HG02678 (cell line): Measurements from ENCODE around the gene MTTP.

Source experiments
- ATAC-seq: cut with Tn5 transposase; IDR thresholded peaks from one replicate; pipeline ENCODE4 v1.9.1; 2021; ENCODE audit warnings: mild to moderate bottlenecking, moderate library complexity; ENCODE audit not compliant: unreplicated experiment

The MTTP gene

DNA sequence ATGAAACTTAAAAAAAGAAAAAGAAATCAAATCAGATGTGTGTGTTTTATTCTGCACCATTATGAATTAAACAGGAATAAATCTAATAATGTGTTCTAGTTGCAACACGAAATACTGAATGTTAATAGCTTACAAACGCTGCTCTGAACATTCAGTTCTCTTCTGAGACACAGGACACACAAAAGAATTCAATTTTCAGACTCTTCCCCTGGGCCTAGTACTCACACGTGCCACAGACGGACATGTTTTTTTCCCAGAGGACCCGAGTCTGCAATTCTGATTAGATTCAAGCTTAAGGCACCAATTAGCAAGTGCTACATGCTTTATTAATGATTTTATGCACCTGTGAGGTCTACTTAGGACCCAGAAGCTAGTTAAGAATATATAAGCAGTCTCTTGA is 62.5 kb downstream of the MTTP start:
- no peak for ATAC-seq

- no peak for ATAC-seq
Measured at GRCh38 chr4:99640676-99641075, 66.1 kb downstream of the MTTP start.

DNA sequence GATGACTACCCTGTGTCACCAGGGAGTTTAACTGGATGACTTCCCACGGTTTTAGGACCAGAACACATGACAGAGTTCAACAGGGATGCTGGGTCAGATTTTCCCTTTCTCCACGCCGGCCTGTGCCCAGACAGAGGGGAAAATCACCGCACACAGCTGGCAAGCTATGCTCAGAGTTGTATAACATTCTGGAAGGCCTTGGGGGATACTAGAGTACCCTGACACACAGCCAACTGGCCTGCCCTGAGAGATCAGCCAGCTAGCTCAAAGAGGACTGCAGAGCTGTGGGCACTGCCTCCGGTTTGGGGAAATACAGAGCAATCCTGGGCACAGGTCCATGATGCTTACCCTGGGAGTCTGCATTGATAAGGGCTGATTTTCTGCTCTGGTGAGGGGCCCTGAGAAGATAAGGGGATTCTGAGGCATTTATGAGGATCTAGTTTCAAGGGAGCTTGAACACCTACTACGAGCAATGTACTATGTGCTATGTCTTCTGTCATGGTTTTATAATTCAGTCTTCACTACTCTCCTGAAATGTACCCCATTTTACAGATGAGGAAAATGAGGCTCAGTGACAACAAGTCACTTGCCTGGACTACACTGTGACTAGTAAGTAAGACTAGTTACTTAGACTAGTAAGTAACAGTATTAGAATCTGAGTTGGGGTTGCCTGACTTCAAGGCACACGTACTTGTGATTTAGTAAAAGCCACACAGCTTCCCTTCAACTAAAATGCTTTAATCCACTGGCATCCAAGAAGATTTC is 68.3 kb downstream of the MTTP start:
- no peak for ATAC-seq

DNA sequence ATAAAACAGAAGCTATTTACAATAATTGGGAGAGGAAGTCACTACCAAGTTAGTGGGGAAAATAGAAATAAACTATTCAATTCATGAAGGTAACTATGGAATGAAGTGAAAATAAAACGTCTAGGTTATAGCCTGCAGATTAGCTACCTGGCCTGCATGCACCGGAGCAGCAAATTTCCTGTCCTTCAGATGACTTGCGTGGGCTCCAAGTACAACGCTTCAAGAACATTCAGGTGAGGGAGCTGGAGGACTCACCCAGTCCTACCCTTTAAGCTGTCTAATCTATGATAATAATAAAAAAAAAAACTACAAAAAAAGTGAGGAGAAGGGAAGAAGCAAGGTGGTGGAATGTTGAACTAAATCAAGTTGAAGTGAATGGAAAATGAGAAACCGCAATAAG is 69.8 kb downstream of the MTTP start:
- ATAC-seq: no peak

GRCh38 chr4:99645036-99645435 is 70.4 kb downstream of the MTTP start:
- ATAC-seq: no peak

GRCh38 chr4:99645638-99646037 is 71.0 kb downstream of the MTTP start:
- ATAC-seq: no peak

GRCh38 chr4:99647071-99647470 is 72.4 kb downstream of the MTTP start:
- ATAC-seq: no peak

GRCh38 chr4:99648321-99648720 is 73.7 kb downstream of the MTTP start:
- ATAC-seq: no peak

DNA sequence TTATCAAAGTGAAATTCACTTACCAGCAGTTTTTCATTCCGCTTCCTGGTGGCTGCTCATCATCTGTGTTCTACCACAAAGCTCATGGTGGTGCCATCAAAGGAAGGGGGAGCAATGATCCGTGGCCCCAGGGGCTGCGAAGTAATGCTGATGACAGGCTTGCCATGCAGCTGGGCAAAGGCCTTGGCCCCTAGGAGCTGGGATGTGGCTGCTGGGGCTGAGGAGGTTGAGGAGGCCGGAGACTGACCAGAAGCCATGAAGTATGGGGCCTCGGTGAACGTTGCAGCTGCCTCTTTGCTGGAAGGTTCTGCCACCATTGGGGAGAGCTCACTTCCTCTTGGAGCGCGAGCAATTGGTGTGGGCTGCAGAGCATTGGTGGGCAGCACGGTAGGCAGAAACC is 74.6 kb downstream of the MTTP start:
- no peak for ATAC-seq

- ATAC-seq: no peak
Measured at GRCh38 chr4:99649778-99650177, 75.2 kb downstream of the MTTP start.

DNA sequence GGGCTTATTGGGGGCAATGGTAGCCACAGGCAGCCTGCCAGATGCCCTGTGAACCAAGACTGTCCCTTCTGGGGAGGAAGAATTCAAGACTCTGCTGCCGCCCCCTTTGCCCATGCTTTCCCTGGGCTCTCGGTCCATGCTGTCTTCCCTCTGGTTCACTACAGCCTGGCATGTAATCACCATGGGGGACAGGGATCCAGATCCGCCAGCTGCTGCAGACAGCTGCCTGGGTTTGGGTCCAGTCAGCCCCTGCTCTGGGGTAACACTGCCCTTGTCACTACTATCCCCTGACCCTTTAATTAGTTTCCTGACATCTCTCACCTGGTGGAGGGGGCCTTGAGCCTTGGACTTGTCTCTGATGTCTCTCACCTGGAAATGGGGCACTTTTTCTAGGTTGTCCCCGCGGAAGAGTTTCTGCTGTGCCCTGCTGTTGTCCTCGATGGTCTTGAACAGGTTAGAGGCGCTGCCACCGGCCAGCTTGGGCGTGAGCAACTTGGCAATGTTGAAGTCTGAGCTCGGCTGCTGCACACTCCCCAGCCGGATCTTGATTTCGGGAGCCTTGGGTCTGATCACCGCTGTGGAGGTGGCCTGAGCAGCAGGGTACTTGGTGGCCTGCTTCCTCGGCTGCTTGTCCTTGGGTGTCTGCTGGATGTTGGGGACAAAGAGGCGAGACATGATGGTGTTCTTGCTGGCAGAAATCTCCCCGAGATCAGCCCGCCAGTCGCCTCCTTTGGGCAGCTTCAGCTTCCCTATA is 76.6 kb downstream of the MTTP start:
- ATAC-seq: no peak

DNA sequence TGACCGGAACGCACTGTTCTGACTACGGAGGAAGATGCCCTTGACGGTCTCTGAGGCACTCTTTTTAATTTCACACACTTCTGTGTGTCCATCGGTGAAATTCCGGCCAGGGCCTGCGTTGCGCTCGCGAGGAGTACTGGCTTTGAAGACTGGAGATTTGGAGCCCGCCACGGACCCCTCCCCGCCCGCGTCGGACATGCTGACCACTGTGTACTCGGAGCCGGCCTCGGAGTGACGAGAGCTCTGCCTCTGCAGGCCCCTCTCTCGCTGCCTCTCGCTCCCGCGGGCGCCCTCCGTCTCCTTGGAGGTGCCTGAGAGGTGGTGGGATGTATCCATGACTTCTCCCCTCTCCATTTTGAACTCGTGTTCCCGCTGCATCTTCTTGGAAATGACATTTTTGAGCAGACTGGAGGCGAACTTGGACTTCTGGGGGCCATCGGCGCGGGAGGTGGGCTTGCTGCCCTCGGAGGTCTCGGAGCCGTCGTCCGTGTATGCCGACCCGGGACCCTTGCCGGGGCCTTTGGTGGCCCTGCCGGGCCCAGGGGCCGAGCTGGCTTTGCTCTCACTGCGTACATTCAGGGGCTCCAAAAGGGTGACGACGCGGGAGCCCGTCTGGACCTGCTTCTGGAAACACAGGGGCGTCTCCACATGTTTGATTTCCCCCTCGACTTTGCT is 77.3 kb downstream of the MTTP start:
- ATAC-seq: no peak

- no peak for ATAC-seq
Measured at GRCh38 chr4:99652596-99653436, 78.2 kb downstream of the MTTP start.

- ATAC-seq: no peak
Measured at GRCh38 chr4:99653916-99654315, 79.3 kb downstream of the MTTP start.

DNA sequence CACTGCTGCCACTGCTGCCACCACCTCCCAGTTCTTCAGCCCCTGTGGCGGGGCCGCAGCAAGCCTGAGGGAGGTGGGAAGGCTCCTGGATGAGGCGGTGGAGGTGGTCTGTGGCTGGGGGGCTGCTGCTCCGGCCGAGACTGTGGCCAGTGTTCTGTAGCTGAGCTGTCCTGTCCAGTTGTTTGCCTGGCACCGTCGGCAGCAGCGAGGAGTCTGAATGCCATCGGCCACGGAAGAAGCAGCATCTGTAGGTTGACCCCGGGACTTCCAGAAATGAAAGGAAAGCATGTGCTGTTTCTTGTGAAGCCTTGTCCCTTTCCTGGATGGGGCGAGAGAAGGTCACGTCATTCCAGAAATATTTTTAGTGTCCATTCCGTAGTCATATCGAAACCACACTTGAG is 79.7 kb downstream of the MTTP start:
- ATAC-seq: no peak

GRCh38 chr4:99655308-99656081 is 80.9 kb downstream of the MTTP start:
- no peak for ATAC-seq

- ATAC-seq: no peak
Measured at GRCh38 chr4:99657798-99658197, 83.2 kb downstream of the MTTP start, which contains the start of gene C4orf54. C4orf54 (minus strand) TSS chr4:99657828; CDS start chr4:99654648, 3,180 bp downstream.

GRCh38 chr4:99658666-99659065 is 84.0 kb downstream of the MTTP start:
- no peak for ATAC-seq

GRCh38 chr4:99661907-99662306 is 87.3 kb downstream of the MTTP start:
- no peak for ATAC-seq

DNA sequence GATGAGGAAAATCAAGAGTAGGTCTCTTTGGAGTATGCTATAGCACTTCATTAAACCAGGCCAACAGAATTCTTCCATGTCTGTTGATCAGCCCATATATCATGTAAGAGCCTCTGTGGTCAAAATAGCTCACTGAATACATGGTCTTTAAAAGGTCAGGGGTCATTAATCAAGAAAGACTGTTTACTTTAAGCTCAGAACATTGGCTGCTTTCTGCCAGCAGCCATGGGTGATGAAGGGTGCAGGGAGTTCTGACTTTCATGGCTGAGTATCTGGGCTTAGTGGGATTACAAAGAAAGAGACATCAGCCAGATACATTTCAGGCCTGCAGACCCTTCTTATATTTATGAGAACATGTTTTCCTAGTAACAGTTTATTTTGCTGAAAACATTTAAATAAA is 90.1 kb downstream of the MTTP start:
- ATAC-seq: no peak
